GM19193 (cell line): ENCODE results near the gene IQGAP2.

ENCODE experiments used
- POLR2A ChIP-seq: IDR thresholded peaks from 4 replicates; pipeline ENCODE4 v1.6.1; 2011; ENCODE audit not compliant: insufficient read depth, insufficient read length; ENCODE audit errors: extremely low read depth

Gene IQGAP2

GRCh38 chr5:76585783-76586217 is 182.7 kb downstream of the IQGAP2 start:
- no peak for TF ChIP-seq POLR2A

- no peak for TF ChIP-seq POLR2A
These were observed 183.4 kb downstream of the IQGAP2 start for GRCh38 chr5:76586531-76586930.

- TF ChIP-seq POLR2A: no peak
These were observed 186.9 kb downstream of the IQGAP2 start for GRCh38 chr5:76590027-76590426.

GRCh38 chr5:76591366-76591765 is 188.3 kb downstream of the IQGAP2 start:
- no peak for TF ChIP-seq POLR2A

- TF ChIP-seq POLR2A: no peak
These were observed 189.6 kb downstream of the IQGAP2 start for GRCh38 chr5:76592692-76593091.

GRCh38 chr5:76594107-76594506 is 191.0 kb downstream of the IQGAP2 start:
- TF ChIP-seq POLR2A: no peak

GRCh38 chr5:76595755-76596481 is 192.8 kb downstream of the IQGAP2 start:
- TF ChIP-seq POLR2A: no peak

GRCh38 chr5:76598531-76598930 is 195.4 kb downstream of the IQGAP2 start:
- TF ChIP-seq POLR2A: no peak

GRCh38 chr5:76600716-76601115 is 197.6 kb downstream of the IQGAP2 start:
- no peak for TF ChIP-seq POLR2A

- TF ChIP-seq POLR2A: no peak
These were observed 198.4 kb downstream of the IQGAP2 start for GRCh38 chr5:76601470-76601869.

GRCh38 chr5:76602094-76602726 is 199.1 kb downstream of the IQGAP2 start:
- no peak for TF ChIP-seq POLR2A

GRCh38 chr5:76604838-76605237 is 201.8 kb downstream of the IQGAP2 start:
- TF ChIP-seq POLR2A: no peak

GRCh38 chr5:76606701-76607100 is 203.6 kb downstream of the IQGAP2 start:
- TF ChIP-seq POLR2A: no peak

GRCh38 chr5:76607353-76607871 is 204.3 kb downstream of the IQGAP2 start:
- no peak for TF ChIP-seq POLR2A

GRCh38 chr5:76608833-76609232 is 205.7 kb downstream of the IQGAP2 start:
- TF ChIP-seq POLR2A: no peak

GRCh38 chr5:76610196-76610595 is 207.1 kb downstream of the IQGAP2 start:
- no peak for TF ChIP-seq POLR2A
